ENCODE results near the gene ZNF451.

The ZNF451 gene

GRCh38 chr6:57094689-57095088 is 4.7 kb downstream of the ZNF451 start:
- DNase-seq (ENCODE audit: low spot score): no peak

GRCh38 chr6:57097596-57097995 is 7.6 kb downstream of the ZNF451 start:
- DNase-seq (ENCODE audit: low spot score): no peak

GRCh38 chr6:57102976-57103375 is 13.0 kb downstream of the ZNF451 start:
- DNase-seq (ENCODE audit: low spot score): no peak

GRCh38 chr6:57104336-57104735 is 14.3 kb downstream of the ZNF451 start:
- no peak for DNase-seq (ENCODE audit: low spot score)

GRCh38 chr6:57106990-57107389 is 17.0 kb downstream of the ZNF451 start:
- DNase-seq (ENCODE audit: low spot score): no peak

- DNase-seq (ENCODE audit: low spot score): no peak
These were observed 18.7 kb downstream of the ZNF451 start for GRCh38 chr6:57108691-57109090.

GRCh38 chr6:57109880-57110279 is 19.9 kb downstream of the ZNF451 start:
- no peak for DNase-seq (ENCODE audit: low spot score)

- no peak for DNase-seq (ENCODE audit: low spot score)
These were observed 23.1 kb downstream of the ZNF451 start for GRCh38 chr6:57113105-57113504.

GRCh38 chr6:57116776-57117175 is 26.8 kb downstream of the ZNF451 start:
- DNase-seq (ENCODE audit: low spot score): no peak

- DNase-seq (ENCODE audit: low spot score): no peak
These were observed 27.8 kb downstream of the ZNF451 start for GRCh38 chr6:57117796-57118195.

- DNase-seq (ENCODE audit: low spot score): no peak
These were observed 33.1 kb downstream of the ZNF451 start for GRCh38 chr6:57123111-57123510.

GRCh38 chr6:57127763-57128162 is 37.8 kb downstream of the ZNF451 start:
- DNase-seq (ENCODE audit: low spot score): no peak

GRCh38 chr6:57130661-57131177 is 40.7 kb downstream of the ZNF451 start:
- DNase-seq (ENCODE audit: low spot score): no peak

GRCh38 chr6:57134954-57135353 is 45.0 kb downstream of the ZNF451 start:
- no peak for DNase-seq (ENCODE audit: low spot score)

- DNase-seq (ENCODE audit: low spot score): no peak
These were observed 45.9 kb downstream of the ZNF451 start for GRCh38 chr6:57135885-57136284.

GRCh38 chr6:57137350-57137749 is 47.4 kb downstream of the ZNF451 start:
- DNase-seq (ENCODE audit: low spot score): no peak

- DNase-seq (ENCODE audit: low spot score): no peak
These were observed 48.0 kb downstream of the ZNF451 start for GRCh38 chr6:57138026-57138425.

GRCh38 chr6:57141451-57142177 is 51.6 kb downstream of the ZNF451 start:
- no peak for DNase-seq (ENCODE audit: low spot score)

- no peak for DNase-seq (ENCODE audit: low spot score)
These were observed 52.2 kb downstream of the ZNF451 start for GRCh38 chr6:57142178-57142525.

GRCh38 chr6:57143690-57144089 is 53.7 kb downstream of the ZNF451 start:
- DNase-seq (ENCODE audit: low spot score): no peak

- DNase-seq (ENCODE audit: low spot score): no peak
These were observed 57.4 kb downstream of the ZNF451 start for GRCh38 chr6:57147401-57147800.

GRCh38 chr6:57147955-57148858 is 58.2 kb downstream of the ZNF451 start:
- DNase-seq (ENCODE audit: low spot score): no peak

GRCh38 chr6:57158658-57159057 is 68.7 kb downstream of the ZNF451 start:
- peak; percentile 4 for DNase-seq (ENCODE audit: low spot score)

Data from SW480 (cell line).